UCSD-AML1 (cell line): ENCODE data around the gene SH3TC1.
A peak's percentile ranks its signal among the peaks of the same experiment; 100 is the strongest.

ENCODE experiments used
- DNase-seq: peaks from one replicate; lab custom pipeline; 2025; ENCODE audit not compliant: unreplicated experiment; lab: John Stamatoyannopoulos, UW

Gene SH3TC1

DNA sequence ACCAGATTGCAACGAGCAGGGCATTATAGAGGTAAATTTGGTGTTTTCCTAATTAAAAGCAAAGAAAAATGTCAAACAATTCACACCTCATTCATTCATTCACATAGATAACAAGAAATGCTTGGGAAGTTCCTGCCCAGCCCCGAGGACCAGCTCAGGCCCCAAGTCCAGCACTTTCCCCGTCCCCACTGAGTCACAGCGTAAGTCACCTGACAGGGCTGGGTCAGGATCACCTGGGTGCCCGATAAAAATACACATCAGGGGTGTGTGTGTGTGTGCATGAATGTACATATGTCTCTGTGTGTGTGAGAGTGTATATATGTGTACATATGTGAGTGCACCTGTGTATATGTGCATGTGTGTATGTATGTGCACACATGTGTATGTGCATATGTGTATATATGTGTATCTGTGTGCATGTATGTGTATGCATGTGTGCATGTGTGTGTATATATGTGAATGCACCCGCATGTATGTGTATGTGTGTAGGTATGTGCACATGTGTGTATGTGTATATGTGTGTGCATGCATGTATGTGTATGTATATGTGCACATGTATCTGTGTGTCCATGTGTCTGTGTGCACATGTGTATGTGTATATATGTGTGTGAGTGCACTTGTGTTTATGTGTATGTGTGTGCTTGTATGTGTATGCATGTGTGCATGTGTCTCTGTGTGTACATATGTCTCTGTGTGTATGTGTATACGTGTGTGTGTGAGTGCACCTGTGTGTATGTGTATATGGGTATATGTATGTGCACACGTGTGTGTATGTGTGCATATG, 18.6 kb upstream of the SH3TC1 start:
- no peak for DNase-seq

DNA sequence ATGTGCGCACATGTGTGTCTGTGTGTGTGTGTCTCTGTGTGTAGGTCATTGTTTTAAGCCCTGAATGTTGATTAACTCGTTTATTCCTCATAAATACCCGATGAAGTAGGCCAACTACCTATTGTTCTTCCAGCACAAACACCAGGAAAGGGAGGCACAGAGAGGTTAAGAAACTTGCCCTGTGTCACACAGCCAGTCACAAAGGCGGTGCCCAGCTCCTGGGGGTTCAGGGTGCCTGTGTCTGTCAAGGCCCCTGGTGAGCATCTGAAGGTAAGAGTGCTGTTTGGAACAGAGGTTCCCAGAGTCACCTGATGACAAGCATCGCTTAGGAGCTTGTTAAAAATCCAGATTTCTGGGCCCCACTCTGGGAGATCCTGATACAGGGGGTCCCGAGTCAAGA, 18.0 kb upstream of the SH3TC1 start:
- no peak for DNase-seq

DNA sequence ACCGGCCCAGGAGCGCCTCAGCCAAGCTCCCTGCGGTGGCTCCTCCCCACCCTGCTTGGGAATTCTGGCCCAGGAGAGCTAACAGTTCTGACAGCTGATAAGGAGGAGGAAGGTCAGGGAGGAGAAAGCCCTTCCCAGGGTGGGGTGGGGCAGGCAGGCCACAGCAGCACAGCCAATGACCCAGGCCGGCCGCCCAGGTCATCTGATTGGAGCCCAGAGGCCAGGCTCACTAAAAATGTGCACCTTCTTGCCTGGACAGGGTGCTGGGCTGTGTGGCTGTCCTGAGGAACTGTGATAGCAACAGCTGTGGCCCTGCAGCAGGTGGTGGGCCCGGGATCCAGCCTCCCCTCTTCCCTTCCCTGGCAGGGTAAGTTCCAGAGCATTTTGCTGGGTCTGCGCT, 17.2 kb upstream of the SH3TC1 start:
- no peak for DNase-seq

DNA sequence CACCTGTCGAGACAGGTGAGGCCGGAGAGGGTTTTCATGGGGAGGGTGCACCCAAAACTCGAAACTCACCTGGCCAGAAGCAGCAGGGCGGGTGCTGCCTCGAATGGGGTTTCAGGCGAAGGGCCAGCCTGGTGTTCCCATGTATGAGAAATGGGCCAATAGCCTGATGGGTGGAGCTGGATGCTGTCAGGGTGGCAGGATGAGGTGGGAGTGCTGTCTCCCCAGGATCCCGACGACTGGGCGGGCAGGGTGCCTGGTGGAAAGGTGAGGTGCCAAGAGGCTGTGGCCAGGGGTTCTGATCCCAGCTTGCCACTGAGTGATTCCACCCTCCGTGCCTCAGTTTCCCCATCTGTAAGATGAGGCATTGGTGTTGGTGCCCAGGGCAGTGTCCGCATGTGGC, 16.8 kb upstream of the SH3TC1 start:
- no peak for DNase-seq

DNA sequence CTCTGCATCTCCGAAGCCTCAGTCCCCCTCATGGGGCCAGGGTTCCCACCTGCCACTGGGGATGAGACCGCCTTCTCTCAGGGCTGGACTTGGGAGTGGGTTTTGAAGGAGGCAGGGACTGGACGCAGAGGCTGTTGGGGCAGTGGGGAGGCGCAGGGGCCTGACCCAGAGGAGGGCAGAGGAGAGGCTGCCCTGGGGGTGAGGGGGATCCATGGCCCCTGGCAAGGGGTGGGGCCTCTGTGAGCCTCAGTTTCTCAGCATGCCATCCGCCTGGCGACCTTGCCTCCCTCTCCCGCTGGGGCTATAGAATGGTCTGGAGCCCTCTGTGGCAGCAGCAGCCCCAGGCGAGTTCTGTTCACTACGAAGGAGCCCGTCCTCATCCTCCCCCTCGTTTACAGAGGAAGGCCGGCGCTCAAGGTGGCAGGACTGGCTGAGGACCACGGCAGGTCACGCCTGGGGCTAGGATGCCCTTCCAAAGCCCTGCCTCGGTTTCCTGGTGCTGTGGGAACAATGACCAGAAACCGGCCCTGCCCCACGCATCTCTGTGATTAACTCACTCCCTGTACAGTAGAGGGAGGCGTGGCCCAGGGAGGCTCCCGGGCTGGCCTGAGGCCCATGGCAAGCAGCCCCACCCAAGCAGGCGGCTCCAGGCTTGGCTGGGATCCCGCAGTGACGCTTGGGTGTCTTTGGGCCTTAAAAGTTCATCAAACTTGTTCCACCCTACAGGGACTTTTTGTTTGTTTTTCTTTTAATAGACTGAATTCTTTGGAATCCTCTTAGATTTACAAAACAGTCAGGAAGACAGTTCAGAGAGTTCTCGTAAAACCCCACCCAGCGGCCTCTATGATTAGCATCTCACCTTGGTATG, 16.0 kb upstream of the SH3TC1 start:
- no peak for DNase-seq

DNA sequence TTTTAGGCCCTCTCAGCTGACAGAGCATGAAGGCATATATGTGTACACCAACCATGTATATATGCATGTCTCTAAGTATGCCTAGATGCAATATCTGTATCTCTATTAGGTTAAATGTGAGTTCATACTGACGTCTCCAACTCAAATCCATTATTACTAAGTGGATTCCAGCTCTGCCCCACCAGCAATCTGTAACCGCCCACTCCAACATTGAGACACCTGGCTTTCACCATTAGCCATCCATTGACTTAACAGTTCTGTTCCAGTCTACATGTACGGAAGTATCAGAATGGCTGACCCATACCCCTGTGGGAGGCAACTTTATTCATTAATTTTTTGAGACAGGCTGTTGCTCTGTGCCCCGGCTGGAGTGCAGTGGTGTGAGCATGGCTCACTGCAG, 15.0 kb upstream of the SH3TC1 start:
- no peak for DNase-seq

DNA sequence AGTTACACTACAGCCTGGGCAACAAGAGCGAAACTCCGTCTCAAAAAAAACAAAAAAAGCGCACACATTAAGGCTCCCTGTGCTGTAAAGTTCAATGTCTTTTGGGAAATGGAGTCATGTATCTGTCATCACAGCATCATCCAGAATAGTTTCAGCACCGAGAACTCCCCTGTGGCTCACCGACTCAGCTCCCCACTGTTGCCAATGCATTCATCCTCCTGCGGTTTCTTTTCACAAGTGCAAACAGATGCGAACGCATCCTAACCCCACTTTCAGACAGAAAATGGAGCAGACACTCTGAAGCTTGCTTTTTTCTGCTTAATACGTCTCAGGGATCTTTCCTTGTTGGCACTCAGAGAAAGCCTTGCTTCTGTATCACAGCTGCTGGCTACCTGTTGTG, 13.8 kb upstream of the SH3TC1 start:
- no peak for DNase-seq

DNA sequence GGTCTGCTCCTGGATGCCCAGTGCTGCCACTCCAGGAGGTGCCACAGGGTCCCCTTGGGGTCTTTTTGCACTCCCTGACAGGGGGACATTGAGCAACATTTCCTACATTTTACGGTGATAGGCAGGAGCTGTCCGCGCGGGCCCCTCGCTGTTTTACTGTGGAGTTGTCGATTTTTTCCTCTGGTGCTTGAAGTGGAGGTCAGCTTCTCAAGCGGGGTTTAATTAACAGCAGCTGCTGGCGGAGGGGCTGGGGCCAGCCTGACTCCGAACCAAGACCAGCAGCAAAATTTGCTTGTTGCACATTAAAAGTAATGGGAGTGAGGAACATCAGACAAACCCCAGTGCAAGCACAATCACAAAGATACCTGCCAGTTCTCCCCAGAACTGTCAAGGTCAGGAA, 13.2 kb upstream of the SH3TC1 start:
- no peak for DNase-seq

DNA sequence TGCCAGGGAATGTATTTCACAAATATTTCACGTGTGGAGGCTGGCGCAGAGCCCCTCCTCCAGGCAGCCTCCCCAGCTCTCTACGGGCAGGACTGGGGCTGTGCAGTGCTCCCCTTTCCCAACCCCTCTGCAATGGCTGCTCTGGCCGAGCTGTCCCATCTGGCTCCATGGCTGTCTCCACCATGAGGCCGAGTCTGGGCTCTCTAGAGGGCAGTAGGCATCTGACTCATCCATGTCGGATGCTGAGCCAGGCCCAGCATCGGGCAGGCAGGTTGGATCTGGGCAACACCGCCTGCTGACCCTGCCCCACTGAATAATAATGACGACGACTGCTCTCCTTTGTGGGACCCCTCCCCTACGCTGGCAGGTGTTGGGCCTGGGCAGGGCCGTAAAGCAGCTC, 11.0 kb upstream of the SH3TC1 start:
- DNase-seq = no peak

DNA sequence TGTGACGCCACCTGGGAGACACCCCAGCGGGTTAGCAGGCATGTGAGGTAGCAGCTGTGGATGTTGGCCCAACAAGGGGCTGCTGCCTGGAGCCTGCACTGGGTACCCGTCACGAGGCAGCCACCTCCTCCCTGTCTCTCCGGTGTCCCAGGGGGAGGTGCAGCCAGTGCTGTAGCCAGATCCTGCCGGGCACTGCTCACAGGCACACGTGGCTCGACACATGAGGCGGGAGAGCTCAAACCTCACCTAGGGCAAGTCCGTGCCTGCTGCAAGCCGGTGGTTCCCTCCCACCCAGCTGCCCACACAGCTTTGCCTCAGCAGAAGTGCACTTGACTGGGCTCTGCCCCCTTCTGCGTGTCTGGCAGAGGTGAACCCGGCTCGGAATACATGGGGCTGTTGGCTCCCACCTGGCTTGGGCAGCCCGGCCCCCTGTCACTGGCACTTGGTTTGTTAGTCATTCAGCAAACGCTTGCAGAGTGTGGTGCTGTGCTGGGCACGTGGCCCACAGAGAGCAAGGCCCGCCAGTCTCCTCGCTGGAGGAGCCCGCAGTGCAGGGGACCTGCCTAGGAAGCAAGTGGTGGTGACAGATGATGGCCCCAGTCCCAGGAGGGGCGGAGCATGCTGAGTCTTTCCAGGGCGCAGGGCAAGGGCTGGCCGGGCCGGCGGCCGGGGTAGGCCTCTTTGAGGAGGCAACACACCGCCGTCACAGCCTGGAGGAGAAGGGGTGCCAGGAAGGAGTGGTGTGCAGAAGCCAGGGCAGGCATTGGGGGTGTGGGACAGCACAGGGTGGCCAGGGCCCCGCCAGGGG, 10.1 kb upstream of the SH3TC1 start:
- no peak for DNase-seq

DNA sequence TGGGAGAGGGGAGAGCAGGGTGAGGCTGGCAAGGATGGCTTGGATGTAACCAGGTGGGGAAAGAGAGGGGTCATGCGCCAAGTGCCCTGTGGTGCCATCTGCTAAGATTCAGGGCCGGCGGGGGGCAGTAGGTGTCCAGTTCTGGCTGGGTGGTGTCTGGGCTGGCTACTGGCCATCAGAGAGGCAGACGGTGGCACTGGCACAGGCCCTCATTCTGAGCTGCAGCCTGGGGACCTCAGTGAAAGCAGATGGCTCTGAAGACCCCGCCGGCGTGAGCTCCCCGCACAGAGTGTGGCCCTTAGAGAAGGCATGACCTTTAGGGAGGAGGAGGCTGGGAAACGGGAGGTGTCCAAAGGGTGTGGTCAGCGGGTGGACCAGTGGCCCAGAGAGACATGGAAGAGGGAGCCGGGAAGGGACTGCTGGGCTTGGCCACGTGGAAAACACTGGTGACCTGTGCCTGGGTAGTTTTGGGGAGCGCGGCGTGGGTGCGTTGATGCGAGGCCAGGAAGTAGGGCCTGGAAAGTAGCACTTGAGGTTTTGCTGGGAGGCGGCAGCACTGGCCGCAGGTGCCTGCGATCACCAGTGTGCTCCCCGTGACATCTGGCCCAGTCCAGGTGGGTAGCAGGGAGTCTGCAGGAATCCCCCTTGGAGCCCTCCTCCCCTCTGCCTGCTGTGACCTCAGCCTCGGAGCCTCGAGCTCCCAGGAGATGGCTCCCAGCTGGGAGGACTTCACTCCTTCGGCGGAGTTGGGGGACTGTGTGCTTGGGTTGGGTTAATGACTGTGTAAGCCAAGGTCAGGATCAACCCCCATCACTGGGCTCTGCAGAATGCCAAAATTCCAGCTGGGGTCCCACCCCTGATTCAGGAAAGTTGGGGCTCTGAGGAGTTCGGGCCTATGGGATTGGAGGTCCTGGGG, 9.3 kb upstream of the SH3TC1 start:
- DNase-seq = no peak

DNA sequence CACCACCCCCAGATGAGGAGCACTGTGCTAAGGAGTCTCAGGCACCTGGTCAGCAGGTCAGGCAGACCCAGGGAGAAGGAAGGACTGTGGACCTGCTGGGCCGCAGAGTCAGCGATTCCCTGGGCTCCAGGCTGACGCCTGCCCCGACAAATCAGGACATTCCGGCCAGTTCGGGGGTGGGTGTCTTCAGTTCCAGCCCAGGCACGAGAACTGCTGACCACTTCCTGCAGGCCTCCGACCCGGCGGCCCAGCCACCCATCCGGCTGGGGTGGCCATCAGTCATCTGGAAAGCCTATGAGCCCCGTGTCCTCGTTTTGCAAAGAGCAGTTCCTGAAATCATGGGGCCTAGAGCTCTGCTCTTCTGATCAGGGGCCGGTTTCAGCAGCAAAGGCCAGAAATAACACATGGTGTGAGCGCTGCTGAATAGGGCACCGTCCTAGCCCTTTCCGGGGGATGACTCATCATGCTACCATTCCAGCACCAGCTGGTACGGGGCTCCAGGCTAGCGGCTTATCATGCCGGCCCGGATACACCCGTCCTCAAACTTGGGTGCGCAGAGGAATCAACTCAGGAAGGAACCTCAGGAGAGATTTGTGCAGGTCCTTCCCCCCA, 7.8 kb upstream of the SH3TC1 start:
- DNase-seq = peak; percentile 88

DNA sequence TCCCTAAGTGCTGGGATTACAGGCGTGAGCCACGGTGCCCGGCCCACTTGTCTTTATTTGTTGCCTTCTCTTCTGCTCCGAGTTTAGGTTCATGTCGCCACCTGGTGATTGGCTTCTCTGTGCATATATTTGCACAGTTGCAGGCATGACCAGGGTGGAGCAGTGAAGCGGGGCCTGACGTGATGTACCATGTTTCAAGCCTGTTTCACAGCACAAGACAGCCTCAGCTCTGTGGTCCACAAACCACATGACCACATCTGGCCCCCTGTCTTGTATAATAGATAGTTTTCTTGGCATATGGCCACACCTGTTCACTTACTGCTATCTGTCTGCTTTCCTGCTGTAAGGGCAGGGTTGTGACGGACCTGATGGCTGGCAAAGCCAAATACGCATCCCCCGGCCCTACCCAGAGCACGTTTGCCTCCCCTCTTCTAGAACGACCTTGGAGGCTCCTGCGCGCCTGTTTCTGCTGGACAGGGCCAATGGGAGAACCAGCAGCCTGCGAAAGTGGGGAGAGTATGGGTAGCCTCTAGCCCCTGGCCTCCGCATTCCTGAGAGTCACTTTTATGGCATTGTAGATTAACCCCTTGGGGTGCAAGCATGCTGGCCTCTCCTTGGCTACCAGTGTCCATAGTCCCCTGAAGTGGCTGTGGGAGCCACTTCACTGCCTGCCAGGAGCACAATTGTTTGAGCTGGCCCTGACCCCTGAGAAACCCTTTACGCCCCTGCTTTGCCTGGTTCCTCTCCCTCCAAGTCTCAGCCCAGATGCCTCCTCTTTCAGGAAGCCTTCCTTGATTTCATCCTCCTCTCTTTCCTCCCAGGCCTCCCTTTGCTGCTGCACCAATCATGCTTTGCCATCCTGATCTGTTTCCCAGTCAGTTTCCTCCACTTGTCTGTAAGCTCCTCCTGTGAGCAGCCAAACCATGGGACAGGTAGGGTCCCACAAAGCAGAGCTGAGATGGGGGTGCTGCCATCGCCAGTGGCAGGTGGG, 6.0 kb upstream of the SH3TC1 start:
- peak; percentile 41 for DNase-seq

DNA sequence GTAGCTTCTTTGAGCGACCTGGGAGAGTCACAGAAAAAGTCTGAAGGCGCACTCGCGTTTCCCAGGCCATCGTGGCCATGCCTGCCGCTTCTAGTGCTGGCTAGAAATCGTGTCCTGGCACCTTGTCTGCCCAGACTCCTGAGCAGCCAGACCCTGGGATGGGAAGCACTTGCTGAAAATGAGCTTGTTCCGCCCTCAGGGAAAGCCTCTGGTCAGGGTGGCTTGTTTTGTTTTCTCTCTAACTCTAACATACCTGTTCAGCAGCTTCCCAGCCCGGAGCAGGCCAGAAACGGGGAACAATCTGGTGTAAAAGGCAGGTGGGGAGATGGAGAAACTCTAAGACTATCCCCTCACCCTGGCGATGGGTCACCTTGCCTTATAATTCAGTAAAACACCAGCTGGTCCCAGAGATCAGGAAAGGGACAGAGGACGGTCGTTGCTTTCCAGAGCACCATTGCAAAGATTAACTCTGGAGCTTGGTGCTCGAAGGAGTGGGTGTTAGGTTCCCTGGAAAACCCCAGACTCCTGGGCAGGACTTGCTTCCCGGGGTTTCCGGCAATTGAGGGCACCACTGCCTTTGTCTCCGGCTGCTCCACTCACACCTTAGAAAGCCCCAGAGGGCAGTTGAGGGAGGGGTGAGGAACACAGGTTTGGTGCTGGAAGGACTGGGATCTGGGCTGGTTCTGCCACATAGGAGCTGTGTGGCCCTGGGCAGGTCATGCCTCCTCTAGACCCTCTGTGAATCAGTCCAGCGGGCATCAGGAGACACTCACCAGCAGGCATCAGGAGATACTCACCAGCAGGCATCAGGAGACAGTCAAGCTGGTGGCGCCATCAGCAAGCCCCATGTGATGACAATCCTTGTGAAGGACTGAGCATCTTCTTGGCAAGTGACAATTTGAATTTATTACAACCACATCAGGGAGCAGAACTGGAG, 4.5 kb upstream of the SH3TC1 start:
- DNase-seq = no peak

DNA sequence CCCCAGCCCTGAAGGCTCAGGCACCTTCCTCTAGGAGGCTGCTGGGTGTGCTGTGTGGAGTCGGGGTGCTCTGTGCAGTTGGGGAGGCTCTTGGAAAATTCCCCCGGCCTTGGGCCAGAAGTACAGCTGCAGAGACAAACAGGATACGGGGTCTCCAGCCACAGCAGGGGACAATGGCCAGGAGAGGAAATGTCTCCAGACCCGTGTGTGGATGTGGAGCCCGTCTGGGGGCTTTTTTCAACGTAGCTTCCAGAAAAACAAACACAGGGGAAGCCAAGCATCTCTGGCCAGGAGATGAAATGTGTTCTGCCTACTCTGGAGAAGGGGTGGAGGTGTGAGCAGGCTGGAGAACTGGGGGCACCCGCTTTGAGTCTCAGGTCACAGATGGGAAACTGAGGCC, 3.7 kb upstream of the SH3TC1 start:
- no peak for DNase-seq

DNA sequence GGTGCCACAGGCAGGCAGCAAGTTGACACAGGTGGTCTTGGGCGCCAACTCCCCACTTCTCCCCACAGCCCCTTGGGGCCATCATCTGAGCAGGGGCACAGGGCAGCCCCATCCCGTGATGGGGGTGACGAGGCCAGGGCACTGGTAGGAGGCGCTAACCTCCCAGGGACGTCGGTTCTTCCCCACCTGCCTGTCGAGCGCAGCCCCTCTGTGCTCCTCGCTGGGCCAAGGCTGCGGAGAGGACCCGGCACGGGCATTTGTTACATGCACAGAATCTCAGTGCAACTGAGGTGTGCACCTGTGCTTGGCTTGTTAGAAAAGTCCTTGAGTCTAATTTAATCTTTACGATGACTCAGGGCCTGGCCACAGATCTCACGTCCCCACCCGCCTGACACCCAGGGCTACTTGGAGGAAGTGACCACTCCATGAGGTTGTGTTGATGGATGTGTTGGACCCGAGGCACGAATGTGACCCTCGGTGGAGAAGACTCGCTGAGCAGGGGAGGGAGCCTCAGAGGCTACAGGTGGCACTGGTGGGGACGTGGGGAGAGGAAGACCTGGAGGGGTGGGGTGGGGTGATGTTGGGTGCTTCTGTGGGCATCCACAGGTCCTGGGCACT, 3.1 kb upstream of the SH3TC1 start:
- DNase-seq = no peak

DNA sequence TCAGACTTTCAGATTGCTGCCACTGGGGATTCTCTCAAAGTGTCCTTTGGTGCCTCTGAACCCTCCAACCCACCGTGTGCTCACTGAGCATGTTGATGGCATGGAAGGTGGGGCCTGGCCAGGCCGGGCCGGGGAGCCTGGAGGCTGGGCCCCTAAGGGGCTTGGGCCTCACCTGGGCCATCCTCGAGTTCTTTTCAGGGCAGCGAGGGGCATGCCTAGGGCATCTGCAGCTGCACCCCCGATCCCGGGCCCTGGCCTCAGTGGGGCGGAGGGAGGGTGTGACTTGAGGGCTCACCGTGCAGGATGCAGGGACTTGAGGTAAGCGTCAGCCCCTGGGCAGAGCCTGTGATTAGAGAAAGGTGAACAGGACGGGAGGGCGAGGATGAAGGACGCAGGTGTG, 1.6 kb upstream of the SH3TC1 start:
- no peak for DNase-seq
